AG08395 (cell line): ENCODE data around the gene NCOR1.
A peak's percentile ranks its signal among the peaks of the same experiment; 100 is the strongest.

ENCODE experiments used
- DNase-seq: peaks from one replicate; pipeline ENCODE4 v3.0.0; 2012; ENCODE audit warnings: mixed read lengths, low spot score

NCOR1 gene

GRCh38 chr17:16027708-16028584 is 187.4 kb downstream of the NCOR1 start:
- peak; percentile 90 for DNase-seq

GRCh38 chr17:16026895-16027294 is 188.4 kb downstream of the NCOR1 start:
- no peak for DNase-seq

- no peak for DNase-seq
Observed at GRCh38 chr17:16025202-16025601, 190.1 kb downstream of the NCOR1 start.

- DNase-seq, result no peak
Observed at GRCh38 chr17:16023881-16024280, 191.5 kb downstream of the NCOR1 start.

- no peak for DNase-seq
Observed at GRCh38 chr17:16019347-16019746, 196.0 kb downstream of the NCOR1 start.

GRCh38 chr17:16013943-16014407 is 201.4 kb downstream of the NCOR1 start:
- DNase-seq, result peak; percentile 53

- DNase-seq, result no peak
Observed at GRCh38 chr17:16007439-16007838, 207.9 kb downstream of the NCOR1 start.

DNA sequence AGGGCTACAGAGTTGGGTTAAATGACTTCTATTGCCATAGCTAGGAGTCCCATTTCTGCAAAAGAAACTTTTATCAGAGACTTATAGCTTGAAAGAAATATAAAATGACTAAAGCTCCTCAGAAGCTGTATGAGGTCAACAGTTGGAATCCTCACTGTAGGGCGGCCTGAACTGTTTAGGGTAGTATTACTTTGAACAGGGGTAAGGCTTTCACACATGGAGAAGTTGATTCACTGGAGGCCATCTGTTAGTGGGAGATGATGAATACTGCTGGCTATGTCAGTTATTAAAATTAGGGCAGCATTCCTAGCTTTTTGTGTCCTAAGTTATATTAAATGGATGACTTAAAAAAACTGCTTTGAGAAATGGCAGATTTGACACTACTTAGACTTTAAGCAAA is 209.7 kb downstream of the NCOR1 start:
- no peak for DNase-seq

- no peak for DNase-seq
Observed at GRCh38 chr17:16003841-16004240, 211.5 kb downstream of the NCOR1 start.

DNA sequence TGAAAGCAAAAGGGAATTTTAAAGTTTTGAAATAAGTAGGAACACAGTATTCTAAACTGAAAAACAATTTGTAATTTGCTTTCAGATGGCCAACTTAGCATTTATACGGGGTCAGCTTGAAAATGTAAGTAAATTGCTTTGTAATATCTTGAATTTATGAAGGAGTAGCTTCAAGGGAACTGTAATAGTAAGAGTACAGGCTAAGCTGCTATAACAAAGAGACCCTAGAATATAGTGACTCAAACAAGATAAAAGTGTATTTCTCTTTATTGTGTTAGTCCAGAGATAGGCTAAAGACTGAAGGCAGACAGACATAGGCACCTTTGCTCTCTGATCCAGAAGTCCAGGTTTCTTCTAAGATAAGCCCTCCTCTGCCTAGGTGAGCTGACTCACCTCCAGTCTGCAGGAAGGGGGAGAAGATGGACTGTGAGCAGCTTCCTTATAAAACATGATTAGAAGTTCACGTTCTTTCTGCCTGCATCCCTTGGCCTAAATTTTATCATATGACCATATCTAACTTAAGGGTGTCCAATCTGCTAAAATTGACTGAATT is 212.6 kb downstream of the NCOR1 start:
- DNase-seq, result no peak

- DNase-seq, result no peak
Observed at GRCh38 chr17:16001226-16001897, 214.0 kb downstream of the NCOR1 start.

DNA sequence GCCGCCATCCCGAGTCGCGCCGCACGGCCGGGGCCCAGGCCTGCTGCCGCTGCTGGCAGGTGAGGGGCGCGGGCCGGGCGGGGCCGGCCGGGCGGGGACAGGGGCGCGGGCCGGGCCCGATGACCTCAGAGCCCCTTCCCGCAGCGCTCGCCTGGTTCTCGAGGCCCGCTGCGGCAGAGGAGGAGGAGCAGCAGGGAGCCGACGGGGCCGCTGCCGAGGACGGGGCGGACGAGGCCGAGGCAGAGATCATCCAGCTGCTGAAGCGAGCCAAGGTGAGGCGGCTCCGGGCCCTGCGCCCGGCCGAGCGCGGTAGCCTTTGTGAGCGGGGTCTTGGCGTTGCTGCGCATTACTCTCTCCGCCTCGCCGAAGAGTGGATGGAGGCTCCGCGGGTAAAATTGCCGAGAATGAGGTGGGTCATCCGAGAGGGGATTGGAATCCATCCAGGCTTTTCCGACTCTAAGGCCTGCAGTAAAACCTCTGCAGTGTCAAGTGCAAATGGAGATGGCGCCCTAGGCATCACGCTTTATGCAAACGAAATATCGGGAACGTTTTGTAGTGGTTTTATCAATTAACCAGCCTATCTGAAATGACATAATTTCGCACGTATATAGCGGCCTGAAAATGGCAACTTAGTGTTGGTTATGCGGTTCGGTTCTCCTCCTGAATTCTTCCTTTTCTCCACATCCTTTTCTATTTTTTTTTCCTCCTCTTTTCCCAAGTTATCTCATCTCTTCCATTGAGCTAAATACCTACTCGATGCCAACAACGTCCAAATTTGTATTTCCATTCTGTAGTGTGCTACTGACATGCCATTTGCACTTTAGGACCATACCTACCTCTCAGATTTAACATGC is 215.1 kb downstream of the NCOR1 start:
- DNase-seq, result peak; percentile 41

DNA sequence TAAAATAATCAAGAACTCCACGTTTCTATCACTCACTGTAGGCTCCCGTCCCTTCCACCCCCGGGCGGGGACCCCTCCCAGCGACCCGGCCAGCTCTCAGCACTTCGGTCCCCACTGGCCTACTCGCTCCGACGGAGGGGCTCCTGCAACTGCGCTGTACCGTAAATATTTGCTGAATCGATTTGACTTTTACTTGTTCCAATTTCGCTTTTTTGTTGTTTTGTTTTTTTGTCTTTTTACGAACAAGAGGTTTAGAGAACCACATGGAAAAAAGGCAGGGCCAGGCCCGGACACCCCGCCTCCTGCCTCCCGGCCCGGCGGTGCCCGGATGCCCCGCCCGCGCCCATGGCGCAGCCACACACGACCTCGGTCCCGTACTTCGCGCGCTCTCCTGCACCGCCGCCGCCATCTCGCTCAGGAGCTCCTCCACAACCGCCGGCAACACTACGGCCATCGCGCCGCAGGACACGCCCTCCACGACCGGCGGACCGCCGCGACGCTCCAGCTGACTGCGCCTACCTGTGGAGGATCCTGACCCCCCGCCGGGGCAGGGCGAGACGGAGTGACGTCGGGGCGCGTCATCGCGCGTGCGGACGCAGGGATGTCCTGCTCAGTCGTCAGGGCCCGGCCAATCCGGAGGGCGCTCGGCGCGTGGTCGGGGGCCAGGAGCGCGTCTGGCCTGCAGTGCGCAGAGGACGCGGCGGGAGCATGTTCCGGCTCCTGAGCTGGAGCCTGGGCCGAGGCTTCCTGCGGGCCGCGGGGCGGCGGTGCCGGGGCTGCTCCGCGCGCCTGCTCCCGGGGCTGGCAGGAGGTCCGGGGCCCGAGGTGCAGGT is 216.0 kb downstream of the NCOR1 start, which contains the start of the genes TTC19 and ZSWIM7:
Gene TTC19 (plus strand): TSS at position 684 of the 833 bp plus-strand sequence. CDS start 25 bp downstream, at position 709.
Gene ZSWIM7 (minus strand): TSS at position 564 of the 833 bp plus-strand sequence. CDS start 110 bp downstream, at position 454.
- peak; percentile 97 for DNase-seq

DNA sequence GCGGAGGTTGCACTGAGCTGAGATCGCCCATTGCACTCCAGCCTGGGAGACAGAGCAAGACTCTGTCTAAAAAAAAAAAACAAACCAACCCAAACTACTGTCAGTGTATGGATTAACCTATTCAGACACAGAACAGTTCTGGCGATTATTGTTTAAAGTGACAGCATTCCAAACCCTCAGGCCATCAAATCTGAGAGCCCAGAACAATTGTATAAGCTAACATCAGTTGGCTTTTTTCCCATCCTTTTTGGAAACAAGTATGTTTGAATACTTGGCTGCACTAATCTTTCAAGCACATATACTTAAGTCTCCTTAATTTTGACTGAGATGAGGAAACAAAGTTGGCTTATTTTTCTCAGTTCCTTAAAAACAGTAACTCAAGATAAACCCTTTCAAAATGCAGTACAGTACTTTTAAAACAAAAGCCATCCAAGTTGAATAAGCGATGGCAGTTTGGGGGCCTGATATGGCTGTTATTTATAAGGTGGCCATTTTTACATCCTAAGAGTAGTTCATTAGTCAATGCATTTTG is 217.2 kb downstream of the NCOR1 start:
- DNase-seq, result no peak

DNA sequence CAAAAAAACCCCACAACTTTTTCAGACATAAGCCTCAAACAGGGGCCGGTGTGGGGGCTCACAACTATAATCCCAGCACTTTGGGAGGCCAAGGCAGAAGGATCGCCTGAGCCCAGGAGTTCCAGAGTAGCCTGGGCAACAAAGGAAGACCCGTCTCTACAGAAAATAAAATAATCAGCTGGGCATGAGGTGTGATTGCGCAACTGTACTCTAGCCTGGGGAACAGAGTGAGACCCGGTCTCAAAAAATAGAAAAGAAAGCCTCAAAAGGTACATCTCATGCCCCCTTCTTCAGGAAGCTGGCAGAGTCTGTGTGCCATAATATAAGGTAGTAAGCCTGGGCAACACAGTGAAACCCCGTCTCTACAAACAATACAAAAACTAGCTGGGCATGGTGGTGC is 219.0 kb downstream of the NCOR1 start:
- DNase-seq, result no peak

GRCh38 chr17:15981646-15982580 is 233.4 kb downstream of the NCOR1 start:
- peak; percentile 9 for DNase-seq

DNA sequence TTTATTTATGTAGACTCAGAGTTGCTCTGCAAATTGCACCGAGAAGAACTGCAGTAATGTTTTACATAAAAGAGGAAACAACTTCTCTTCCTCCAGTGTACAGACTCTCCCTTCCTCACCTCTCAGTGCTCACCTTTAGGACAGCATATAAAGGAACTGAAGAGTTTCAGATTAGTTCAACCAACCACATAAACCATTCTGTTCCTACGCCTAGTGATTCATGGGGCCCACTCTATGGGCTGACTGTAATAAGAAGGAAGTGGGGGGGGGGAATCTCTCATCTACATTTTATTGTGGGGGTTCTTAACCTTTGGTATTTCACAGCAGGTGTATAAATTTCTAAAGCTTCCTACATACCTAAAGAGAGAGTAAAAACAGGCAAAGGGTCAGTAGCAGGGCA is 234.1 kb downstream of the NCOR1 start:
- no peak for DNase-seq
